ENCODE results near the gene SLX4IP. TPM values are rescaled to one million over a fixed set of nuclear protein-coding genes. Genes with fewer than 3 reads are reported as not detected.

Gene SLX4IP
- total and polyA plus RNA-seq, 2 of the 13 experiments (the other 11 are each of a cell fraction or from before 2014, with no cell fraction given), result 3.6 to 7.3 TPM

DNA sequence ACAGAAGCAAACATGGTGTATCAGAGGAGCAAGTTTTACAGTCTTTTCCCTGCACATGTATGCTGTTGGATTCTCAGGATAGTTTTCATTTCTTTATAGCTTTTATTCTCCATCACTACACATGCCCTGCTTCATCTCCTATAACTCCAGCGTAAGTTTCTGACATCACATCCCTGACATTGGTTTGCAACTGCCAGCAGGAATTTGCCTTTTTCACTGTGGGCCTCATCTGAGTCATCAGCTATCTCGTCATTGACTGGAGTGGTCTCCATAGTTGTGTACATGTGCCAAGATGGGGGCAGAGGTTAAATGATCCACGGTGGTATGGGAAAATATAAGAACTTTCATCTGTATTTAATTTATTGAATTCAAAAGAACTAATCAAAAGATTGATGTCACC, 96.7 kb downstream of the SLX4IP start:
- Histone ChIP-seq H3K4me2 (ENCODE audit: low read depth, low read length) (no peak overlapping the region), H3K36me3 (replicated peaks in 1 of 2; ENCODE audit: control insufficient read depth in 1 of 2, insufficient read depth in 2 of 2, low read length in 2 of 2) (no peaks in the 10 kb centered on the region; a peak in 1 of 5 replicates), H3K27ac (ENCODE audit: extremely low read length, insufficient read depth, low read length) (no peak overlapping the region), H3K27me3 (ENCODE audit: control insufficient read depth in 1 of 2, insufficient read depth in 2 of 2, low read length in 2 of 2) (no peaks in the 10 kb centered on the region), H4K20me1 (ENCODE audit: insufficient read depth, low read length) (no peaks in the 10 kb centered on the region), H3K4me3 (replicated peaks in 1 of 3; ENCODE audit: insufficient read depth in 1 of 3, low read depth in 2 of 3, low read length in 3 of 3) (no peak overlapping the region), H3K9ac (ENCODE audit: insufficient read depth, low read depth, low read length) (no peak overlapping the region), H3K79me2 (ENCODE audit: insufficient read depth, low read length) (no peaks in the 10 kb centered on the region), H3K4me1 (ENCODE audit: insufficient read depth, low read length) (peaks cover 25% of the 10 kb centered on the region), H2AFZ (ENCODE audit: low read length) (no peak overlapping the region), H3K9me3 (ENCODE audit: low read length) (no peaks in the 10 kb centered on the region)
- no peak for FAIRE-seq
- in situ Hi-C loops (cut with HindIII; ENCODE audit: extremely low pct_ligation_motif_present, low pct_unique_long_range_greater_than_20kb), result loop anchor here (10.0 kb wide), 1 partner anchor 557 kb away; no protein-coding TSS in a partner anchor
- intact Hi-C loops (cut with micrococcal nuclease; ENCODE audit: unreplicated experiment), result no loop called here
- BruUV-seq (replicated peaks), result no TSS peak
- ChIA-PET CTCF (ENCODE audit: low intra/inter-chr PET ratio, low total read pairs) (no interaction called here), POLR2A (interaction anchor here (0.8 kb wide), 1 partner anchor 97 kb away, joined by 4 read pairs; the partner anchor contains the start of gene MKKS)
- WGBS (ENCODE audit: low lambda C conversion rate), result 88% methylated on average over 3 of the region's 3 CpGs
- TF ChIP-seq NR2F1 (CRISPR knock-in tag; IDR thresholded peaks at IDR 0.05) (no peak), KAT7 (CRISPR knock-in tag; IDR thresholded peaks at IDR 0.05; ENCODE audit: borderline replicate concordance) (no peak), FOSL2 (CRISPR knock-in tag; IDR thresholded peaks at IDR 0.05) (0 out of 2 replicates have a peak, but pooled peaks have one; percentile 27), CREB1 (IDR thresholded peaks at IDR 0.05) (0 out of 2 replicates have a peak, but pooled peaks have one; percentile 14), CREB1 (CRISPR knock-in tag; IDR thresholded peaks at IDR 0.05) (no peak), ZNF354B (CRISPR knock-in tag; IDR thresholded peaks at IDR 0.05) (no peak), SRSF4 (IDR thresholded peaks at IDR 0.05; ENCODE audit: low read depth, low read length, poor library complexity, severe bottlenecking) (no peak)
- TF ChIP-seq, protein P1, sequence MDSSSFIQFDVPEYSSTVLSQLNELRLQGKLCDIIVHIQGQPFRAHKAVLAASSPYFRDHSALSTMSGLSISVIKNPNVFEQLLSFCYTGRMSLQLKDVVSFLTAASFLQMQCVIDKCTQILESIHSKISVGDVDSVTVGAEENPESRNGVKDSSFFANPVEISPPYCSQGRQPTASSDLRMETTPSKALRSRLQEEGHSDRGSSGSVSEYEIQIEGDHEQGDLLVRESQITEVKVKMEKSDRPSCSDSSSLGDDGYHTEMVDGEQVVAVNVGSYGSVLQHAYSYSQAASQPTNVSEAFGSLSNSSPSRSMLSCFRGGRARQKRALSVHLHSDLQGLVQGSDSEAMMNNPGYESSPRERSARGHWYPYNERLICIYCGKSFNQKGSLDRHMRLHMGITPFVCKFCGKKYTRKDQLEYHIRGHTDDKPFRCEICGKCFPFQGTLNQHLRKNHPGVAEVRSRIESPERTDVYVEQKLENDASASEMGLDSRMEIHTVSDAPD (CRISPR knock-in tag; IDR thresholded peaks at IDR 0.05), result no peak
- ATAC-seq, result no peak
- DNase-seq (ENCODE audit: low spot score), result no peak
